GM18505 (cell line): Measurements from ENCODE around the gene TGFBRAP1.

Source experiments
- ATAC-seq: cut with Tn5 transposase; IDR thresholded peaks from one replicate; pipeline ENCODE4 v1.9.1; 2021; ENCODE audit not compliant: unreplicated experiment
- POLR2A ChIP-seq: IDR thresholded peaks from 4 replicates; pipeline ENCODE4 v1.6.1; 2011; ENCODE audit warnings: borderline replicate concordance; ENCODE audit not compliant: insufficient read depth, insufficient read length; ENCODE audit errors: extremely low read depth

Gene TGFBRAP1

DNA sequence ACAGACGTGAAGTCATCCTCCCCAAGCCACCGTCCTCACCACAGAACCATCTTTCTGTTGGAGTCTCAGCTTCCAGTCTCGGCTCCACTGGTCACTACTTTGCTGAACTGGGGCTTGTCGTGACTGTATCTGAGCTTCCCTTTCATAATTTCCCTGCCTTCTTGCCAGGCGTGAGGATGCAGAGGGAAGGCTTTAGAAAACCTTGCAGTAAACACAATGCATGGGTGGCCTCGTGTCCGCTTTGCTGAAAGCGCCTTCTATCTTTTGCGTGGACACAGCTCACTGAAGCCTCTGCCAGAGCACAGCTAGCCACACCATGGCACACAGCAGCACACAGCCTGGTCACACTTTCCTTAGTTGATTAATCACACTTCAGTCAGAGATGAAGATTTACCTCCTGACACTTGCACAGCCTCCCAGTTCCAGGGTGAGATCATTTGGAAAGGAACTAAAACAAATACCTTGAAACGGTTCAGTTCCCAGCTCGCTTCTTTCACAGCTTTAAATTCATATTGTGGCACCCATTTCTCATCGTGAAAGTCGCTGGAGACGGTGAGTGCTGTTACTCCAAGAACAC lies 90.8 kb downstream of the TGFBRAP1 start:
- TF ChIP-seq POLR2A, result no peak
- ATAC-seq, result no peak

GRCh38 chr2:105237045-105237765 lies 92.3 kb downstream of the TGFBRAP1 start:
- no peak for ATAC-seq
- no peak for TF ChIP-seq POLR2A

- ATAC-seq, result no peak
- no peak for TF ChIP-seq POLR2A
Measured at GRCh38 chr2:105236060-105236424, 93.5 kb downstream of the TGFBRAP1 start.

DNA sequence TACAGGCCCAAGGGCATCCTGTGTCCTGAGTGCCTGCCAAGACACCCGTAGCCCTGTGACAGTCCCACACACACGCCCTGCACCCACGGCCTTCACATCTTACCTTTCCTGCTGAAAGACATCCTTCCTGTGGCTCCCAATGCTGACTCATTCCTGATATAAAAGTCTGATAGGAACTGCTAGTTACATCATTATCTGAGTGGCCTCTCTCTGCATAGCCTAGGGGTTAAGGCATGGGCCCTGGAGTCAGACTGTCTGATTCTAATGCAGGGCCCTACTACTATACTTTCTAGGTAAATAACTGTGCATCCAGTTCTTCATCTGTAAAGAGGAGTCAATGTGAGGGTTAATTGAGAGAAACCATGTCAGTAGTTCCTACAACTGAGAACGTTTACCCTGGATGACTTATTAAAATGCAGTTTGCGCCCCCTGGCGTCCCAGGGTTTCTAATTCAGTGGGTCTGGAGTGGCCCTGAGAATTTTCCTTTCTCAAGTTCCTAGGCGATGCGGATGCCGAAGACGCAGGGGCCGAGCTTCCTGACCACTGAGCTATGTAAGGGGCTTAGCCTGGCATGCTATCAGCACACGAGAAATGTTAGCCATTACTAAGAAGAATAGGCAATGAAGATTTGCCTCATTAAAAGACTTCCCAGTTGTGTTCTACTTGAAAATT lies 94.0 kb downstream of the TGFBRAP1 start:
- no peak for ATAC-seq
- TF ChIP-seq POLR2A, result no peak

- no peak for TF ChIP-seq POLR2A
- ATAC-seq, result no peak
Measured at GRCh38 chr2:105231232-105231619, 98.3 kb downstream of the TGFBRAP1 start.

DNA sequence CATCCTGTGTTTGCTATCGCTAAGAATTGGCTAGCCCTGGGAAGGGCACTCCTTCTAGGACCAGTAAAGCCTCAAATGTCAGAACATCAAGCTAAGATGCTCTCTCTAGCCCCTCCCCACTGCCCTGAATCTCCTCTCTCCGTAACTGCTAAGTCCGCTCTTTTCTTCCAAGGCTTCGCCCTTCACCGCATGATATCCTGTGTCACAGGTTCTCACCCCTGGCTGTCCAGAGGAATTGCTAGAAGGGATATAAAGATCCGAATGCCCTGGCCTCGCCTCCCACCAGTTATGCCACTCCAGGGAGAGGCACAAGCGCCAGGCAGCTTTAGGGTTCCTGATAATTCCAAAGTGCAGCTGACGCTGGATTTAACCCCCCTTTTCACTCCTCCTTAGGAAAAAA lies 105.1 kb downstream of the TGFBRAP1 start:
- no peak for TF ChIP-seq POLR2A
- ATAC-seq, result no peak

DNA sequence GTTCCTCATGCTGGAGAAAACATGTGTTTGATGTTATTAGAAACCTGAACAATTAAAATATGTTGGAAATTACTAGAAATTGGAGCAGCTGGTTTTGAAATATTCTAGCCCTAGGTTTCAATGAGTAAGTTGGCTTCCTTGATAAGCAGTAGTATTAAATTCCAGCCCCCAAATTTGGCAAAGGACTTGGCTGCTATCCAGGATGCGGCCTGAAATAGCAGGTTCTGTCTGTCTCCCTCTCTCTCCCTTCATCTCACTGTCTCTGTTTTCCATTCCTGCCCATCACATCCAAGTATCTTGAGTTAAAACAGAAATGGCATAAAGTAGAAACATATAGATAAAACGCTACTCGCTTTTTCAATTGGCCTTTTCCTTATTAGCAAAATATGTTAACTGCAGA lies 108.9 kb downstream of the TGFBRAP1 start:
- TF ChIP-seq POLR2A, result no peak

DNA sequence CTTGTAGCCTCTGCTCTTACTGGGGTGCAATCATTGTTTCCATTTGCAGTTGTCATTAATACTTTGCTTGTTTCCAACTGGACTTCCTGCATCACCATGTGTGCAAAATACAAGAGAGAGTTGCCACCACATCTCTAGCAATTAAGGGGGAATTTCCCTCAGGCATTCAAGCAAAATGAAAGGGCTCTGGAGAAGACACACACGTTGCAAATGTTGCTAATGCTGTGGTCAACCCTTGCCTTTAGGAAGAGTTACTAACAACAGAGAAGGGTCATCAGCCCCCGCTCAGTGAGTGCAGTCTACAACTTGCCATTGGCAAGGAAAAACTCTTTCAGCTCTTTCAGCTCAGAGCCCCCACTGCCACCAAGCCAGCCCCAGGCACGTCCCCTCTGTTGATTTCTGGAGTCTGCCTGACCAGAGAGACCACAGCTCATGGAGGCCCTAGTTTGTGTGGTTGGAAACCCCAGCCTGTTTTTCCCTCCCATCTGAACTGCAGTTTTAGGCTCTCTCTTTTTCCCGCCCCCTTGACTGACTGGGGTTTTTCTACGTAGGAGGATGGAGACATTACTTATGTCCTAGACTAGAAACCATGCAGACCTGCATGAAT lies 113.8 kb downstream of the TGFBRAP1 start:
- no peak for TF ChIP-seq POLR2A
- no peak for ATAC-seq

More for the DNA sequence above, 108.9 kb downstream of the TGFBRAP1 start:
- no peak for ATAC-seq
